Suppressor macrophage treated with lipopolysaccharide for 1 hour (primary cell): ENCODE data around the gene ZEB2.

Source experiments
- DNase-seq, 3 donors: peaks; one replicate each; pipeline ENCODE4 v3.0.0-alpha.2; 2020 to 2022

Gene ZEB2

DNA sequence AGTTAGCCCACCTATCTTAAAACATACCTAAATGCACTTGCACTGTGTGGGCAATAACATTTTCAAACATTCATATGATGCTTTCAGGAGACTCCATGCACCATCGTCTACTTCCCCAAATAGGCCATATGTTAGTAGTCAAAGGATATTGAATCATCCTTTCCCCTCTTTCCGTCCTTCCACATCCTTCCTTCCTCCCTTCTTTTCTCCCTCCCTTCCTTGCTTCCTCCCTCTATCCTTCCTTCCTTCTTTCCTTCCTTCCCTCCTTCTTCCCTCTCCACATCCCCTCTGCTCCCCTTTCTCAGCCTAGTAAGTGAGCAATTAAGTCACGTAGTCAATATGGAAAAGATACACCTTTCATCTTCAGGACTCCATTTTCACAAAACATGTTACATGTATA is 73.8 kb downstream of the ZEB2 start:
- no peak for DNase-seq

- DNase-seq, result no peak
Measured at GRCh38 chr2:144445196-144445595, 74.7 kb downstream of the ZEB2 start.

DNA sequence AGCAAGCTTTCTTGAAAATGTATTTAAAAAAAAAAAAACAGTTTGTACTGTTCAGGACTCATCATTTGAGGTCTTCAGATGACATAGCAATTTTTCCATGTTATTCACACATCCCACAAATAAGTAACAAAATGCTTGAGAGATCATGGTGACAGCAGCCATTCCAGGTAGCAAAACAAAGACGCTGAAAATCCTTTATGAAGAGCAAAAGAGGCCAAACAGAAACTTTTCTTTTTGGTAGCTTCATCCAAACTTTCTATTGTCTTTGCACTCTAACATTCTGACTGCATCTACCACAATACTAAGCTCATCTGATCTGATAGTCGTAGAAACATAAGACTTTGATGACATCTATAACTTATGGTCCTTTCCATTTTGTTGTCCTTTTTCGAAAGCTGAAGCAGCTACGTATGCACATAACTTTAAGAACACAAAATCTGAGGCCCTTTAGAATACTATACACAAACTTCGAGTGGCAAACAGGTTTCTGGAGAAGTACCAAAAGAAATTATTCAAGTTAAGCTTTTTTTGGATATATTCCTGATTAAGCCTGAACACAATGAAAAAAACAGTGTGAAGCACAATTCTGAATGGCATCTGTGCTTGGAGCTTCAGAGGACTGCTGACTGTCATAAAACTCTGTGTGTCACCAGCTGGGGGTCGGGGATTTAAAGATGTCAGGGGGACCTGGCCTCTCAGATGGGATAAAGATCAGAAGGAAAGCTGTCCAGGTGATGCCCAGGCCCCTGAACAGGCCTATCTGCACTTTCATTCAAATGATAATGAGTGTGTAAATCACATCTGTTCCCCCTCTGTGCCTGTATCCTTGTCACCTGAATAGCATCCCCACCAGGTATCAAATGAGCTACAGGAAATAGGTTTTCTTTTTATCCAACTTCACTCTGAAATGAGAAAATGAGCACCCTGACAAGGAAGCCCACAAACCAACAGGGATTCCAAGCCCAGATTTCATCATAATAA is 75.8 kb downstream of the ZEB2 start:
- no peak for DNase-seq

DNA sequence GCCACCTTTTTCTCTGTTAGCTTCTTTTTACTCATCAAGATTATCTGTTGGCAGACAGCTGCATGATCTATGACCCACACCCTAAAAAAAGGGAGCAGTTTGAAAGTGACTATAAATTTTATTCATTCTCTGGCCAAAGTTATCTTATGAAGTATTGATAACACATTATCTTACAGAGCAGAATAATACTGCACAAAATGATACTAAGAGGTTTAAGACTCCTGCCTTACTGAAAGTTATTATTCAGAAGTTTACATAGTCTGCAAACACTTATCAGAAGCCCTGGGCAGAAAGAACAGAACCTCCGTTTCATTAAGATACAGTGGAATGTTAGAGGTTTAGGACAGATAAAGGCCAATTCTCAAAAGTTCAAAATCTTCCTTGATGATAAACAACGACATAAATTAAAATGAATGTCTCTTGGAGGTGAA is 78.2 kb downstream of the ZEB2 start:
- DNase-seq, result no peak

- DNase-seq, result no peak
Measured at GRCh38 chr2:144439993-144440392, 79.9 kb downstream of the ZEB2 start.

DNA sequence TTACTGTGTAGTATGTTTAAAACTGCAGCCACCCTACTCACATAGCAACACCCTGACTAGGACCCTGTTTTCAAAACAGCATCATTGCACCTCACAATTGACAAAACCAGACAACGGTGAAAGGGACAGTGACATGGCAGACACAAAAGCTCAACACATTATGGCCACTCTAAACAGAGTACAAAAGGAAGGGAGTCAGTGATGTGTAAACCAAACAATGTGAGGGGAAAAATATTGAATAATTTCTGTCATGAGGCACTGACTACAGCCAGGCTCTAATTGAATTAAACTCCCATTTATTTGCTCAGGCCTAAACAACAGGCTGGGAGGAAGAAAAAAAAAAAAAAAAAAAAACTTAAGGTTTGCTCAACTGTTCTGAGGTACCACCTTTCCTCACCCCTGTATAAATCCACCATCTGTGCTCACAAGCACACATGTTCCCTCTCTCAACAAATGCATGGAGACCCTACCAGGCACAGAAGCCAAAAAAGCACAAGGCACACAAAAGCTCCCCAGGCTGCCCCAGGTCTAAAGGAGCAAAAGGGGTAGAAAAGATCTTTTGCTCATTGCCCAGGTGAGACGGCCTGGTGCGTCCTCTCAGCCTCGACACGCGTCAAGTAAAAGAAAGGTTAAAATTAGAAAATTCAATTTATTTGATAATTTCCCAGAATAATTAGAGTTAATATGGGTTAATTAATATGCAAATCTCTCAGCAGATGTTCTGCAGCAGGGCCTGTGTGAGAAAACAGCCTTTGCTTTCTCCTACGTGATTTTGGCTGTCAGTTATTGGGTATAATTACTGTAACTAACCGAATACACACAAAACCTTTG is 80.9 kb downstream of the ZEB2 start:
- no peak for DNase-seq

DNA sequence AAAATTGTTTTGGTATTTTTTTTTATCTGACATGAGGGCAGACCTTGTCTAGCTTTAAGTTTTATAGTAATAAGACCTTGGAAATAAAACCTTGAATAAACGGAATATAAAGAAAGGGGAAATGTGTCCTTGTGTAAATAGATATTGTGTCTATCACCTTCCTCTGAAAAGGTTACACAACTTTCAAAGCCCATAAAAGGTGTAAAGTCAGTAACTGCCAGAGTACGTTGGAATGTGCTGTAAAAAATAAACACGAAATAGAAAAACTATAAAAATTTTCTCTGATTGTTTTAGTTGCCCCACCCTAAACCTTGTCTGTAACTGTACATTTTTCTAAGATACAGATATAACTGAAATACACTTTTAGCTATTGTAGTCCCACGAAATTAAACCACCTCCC is 82.3 kb downstream of the ZEB2 start:
- DNase-seq, result no peak

DNA sequence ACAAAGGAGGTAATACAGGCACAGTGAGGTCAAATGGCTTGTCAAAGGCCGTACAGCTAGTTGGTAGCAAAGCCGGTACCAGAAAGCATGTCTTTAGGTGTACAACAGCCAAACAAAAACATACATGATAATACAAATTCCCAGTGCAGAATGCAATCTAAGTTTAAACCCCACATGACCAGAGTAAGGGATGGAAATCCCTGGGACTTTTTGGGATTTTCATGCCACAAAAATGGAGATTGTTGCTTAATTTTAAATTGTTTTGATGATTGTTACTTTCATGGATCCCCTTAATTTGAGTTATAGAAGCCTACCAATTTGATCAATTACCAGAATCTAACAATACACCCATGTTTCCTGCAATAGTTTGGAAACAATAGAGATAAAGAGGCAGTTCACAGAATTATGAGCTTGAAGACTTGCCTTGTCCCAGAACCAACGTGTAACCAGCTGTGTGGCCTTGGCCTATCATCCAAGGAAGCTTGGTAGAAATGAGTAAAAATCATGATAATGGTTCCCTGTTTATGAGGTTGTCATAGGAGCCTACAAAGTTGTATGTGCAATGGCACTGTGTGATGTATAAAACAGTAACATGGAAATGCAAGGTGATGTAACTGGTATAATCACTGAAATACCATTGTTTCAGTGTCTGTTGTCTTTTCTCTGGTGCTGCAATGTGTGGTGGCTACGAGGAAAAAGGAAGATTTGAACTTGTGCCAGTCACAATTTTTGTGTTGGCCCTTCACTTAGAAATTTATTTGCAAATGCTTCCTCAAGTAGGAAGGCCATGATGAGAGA is 85.3 kb downstream of the ZEB2 start:
- peak in 2 of 3 donors; percentile 50 to 57 for DNase-seq

GRCh38 chr2:144432921-144433320 is 87.0 kb downstream of the ZEB2 start:
- no peak for DNase-seq

GRCh38 chr2:144431998-144432397 is 87.9 kb downstream of the ZEB2 start:
- DNase-seq, result no peak

GRCh38 chr2:144431392-144431783 is 88.5 kb downstream of the ZEB2 start:
- no peak for DNase-seq

DNA sequence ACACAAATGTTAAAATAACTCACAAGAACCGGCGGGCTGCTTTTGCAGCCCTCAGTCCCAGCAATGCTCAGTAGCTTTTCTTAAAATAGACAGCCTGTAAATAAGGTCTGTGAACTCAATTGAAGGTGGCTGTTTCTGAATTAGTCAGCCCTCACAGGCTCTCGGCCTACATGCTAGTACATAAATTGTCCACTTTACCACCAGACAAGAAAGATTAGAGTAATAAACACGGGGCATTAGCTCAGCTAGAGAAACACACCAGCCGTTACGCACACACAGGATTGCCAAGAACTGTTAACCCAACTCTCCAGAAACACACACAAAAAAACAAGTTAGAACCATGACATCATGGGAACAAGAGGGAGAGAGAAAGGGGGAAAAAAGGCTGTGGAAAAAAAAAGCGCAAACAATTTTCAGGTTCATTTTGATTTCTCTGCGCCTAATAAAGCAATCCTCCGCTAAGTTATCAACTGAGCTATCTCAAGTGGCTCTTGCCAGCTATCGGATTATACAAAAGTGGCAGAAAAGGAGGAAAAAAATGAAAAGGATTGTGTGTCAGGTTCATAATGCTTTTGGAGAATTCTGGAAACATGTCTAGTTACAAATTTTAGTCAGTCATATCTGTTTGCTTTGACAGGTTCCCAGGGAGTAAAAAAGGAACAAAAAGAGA is 89.1 kb downstream of the ZEB2 start:
- DNase-seq, result no peak

DNA sequence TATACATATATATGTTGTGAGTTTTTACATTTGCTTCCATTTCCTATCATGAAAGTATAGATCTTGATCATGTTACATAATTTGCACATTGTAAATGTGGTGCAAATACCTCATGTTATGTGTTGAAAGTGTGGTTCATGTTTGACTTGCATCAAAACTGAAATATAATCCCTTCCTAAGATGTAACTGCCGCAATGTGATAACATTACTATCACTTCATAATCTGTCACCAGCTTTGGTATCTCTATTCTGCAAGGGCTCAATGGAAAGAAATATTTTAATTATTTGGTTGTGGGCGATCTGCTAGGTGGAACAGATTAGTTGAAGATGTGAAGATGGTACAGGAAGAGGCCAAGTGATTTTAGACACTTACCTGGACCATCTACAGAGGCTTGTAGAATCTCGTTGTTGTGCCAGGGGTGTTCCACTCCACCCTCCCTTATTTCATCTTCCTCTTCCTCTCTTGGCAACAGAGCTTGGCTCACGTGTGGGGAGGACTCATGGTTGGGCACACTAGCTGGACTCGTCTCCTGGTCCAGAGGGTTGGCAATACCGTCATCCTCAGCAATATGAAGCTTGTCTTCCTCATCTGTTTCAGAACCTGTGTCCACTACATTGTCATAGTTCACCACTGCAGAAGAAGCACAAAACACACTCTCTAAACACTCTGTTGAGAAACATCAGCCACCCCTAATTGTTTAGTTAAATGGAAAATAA is 90.4 kb downstream of the ZEB2 start:
- DNase-seq, result peak in 1 of 3 donors; percentile 54

DNA sequence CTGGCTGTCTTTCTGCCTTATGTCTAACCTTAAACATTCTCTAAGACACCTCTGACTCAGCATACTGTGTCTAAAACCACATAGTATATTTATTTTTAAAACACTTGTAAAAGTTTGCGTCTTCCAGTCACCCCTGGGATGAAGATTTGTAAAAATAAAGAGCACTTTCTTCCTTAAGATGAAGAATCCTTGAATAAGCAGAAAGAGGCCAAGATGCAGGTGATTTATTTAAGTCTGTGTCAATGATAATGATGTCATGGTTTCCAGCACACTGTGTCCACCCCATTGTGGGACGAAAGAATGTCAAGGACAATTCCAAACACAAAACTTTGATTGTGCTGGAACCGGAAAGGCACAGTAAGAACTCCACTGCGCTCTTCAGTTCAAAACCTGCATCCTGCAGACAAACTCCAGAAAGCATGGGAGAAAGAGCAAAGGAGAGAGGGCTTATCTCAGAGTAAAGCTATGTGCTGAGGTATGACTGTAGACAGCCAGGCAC is 92.9 kb downstream of the ZEB2 start:
- DNase-seq, result no peak

DNA sequence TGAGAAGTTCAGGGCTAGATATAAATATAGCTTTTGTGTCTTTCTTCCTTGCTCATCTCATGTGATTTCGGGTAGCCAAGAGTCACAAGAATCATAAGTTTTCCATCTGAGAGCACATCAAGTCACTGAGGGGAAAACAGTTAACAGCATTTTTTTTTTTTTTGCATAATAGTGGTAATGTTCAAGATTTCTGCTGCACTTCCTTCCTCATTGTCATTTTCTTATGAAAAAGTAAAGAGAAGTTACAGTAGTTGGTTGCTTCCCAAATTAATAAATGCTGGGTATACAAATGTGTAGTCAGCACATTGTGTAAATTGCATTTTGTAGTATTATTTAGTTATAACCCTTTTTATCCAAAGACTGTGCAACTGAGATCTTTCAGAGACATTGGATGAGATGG is 93.6 kb downstream of the ZEB2 start:
- peak; percentile 58 to 93 (median 85) for DNase-seq

- peak in 1 of 3 donors; percentile 43 for DNase-seq
Measured at GRCh38 chr2:144424559-144425240, 95.2 kb downstream of the ZEB2 start.

DNA sequence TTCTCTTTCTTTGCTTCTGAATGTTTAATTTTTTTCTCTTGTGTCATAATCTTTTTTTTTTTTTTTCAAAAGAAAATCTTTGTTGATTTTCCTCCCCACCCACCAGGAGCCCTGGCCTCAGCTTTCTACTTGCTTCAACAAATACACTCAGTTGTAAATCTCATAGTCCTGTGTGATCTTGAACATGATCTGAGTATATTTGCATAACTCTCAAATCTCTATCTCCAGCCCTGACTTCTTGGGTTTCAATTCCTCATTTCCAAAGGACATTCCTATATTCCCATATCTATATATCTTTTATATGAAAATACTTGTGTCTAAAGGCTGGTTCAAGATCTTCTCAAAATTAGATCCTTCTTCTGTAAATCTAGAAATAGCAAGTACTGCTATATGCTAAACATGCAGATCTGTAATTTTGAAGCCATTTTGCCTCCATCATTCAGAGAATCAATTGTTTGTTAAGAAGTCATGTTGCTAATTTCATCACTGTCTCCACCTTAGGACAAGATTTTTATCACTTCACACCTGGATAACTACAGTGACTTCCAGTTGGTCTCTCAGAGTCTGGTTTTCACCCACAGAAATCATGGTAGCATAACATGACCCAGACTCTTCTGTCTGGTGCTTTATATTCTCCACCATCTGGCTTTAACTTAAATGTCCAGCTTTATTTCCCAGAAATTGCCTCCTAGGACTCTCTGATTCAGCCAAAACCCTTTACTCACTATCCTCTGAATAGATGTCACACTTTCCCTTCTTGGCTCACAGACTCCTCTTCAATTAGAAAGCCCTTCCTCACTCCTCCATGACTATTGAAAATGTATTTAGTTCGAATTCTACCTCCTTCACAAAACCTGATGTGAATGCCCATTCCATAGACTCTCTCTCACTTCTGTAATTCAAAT is 98.1 kb downstream of the ZEB2 start:
- peak in 1 of 3 donors; percentile 71 for DNase-seq

GRCh38 chr2:144419218-144419617 is 100.7 kb downstream of the ZEB2 start:
- DNase-seq, result no peak

DNA sequence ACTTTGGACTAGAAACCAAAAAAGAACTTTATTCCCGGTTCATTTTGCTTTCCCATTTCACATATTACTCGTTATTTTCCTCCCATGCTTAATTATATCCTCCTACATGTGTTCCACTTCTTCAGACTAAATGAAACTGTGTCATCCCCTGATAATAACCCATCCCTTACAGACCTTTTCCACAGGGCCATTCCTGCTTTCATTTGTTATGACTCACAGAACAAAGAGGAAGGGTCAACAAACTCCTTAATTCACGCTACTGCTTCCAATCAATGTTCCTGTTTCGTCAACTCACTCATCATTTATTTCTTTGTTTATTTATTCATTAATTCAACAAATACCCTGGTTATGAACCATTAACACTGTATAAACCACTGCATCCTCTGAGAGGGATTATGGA is 104.5 kb downstream of the ZEB2 start:
- peak in 2 of 3 donors; percentile 45 to 72 for DNase-seq
